HCT116 (cell line): ENCODE measurements around the gene MFSD6. TPM values are rescaled to one million over a fixed set of nuclear protein-coding genes. Genes with fewer than 3 reads are reported as not detected.

ENCODE experiments used
- ATAC-seq: fragments of 200-7000 bp; cut with Tn5 transposase; 2 replicates; pipeline ENCODE4 v1.9.1; 2020; ENCODE audit warnings: mild to moderate bottlenecking, moderate library complexity
- BruUV-seq: library from RNA; stranded (reverse); fragments of 400-500 nt; replicated peaks from 2 replicates; lab custom pipeline; 2021; lab: Mats Ljungman, UMichigan
- CTCF ChIA-PET: fragments of 300-600 bp; sonication (Branson Sonifier 250); formaldehyde crosslinking; loops from one replicate; lab custom pipeline; 2021; ENCODE audit warnings: antibody characterized with exemption; lab: Charles Lee
- POLR2A ChIA-PET: fragments of 300-600, 350-600 bp; sonication (Branson Sonifier 250); formaldehyde crosslinking; loops from one replicate; lab custom pipeline; 2021; ENCODE audit warnings: antibody characterized with exemption; lab: Charles Lee
- RAD21 ChIA-PET, 2 experiments: fragments of 300-600 bp; sonication (Branson Sonifier 250); formaldehyde crosslinking; loops; one replicate each; lab custom pipeline; 2023; ENCODE audit warnings: low total read pairs in 2 of 2; ENCODE audit not compliant: uncharacterized antibody in 2 of 2, unreplicated experiment in 2 of 2, low non-redundant PET in 1 of 2; lab: Charles Lee
- DNase-seq: peaks from one replicate; pipeline ENCODE4 v3.0.0-alpha.2; 2010; ENCODE audit warnings: low read depth, low spot score
- H2AFZ ChIP-seq: fragments of 200-600 bp; shearing (Covaris generic), sonication (generic); 2 replicates; pipeline ENCODE4 v1.6.1; 2017; ENCODE audit warnings: low read depth, mixed run types, mixed read lengths, antibody characterized with exemption, low read length; ENCODE audit not compliant: poor library complexity, severe bottlenecking
- H3K27ac ChIP-seq: 2 replicates; pipeline ENCODE4 v1.5.1; 2012; ENCODE audit warnings: low read depth, low read length
- H3K27me3 ChIP-seq: fragments of 200-600 bp; sonication (generic); 2 replicates; pipeline ENCODE4 v1.6.1; 2016; ENCODE audit warnings: mixed run types, low read length, mixed read lengths; ENCODE audit not compliant: insufficient read depth
- H3K36me3 ChIP-seq, 2 experiments: fragments of 200-500 bp in 1 of 2; fragments of 200-600 bp in 1 of 2; sonication (Bioruptor generic) in 1 of 2; sonication (generic) in 1 of 2; 2 replicates each; pipeline versions ENCODE4 v1.5.1 to v1.6.1; 2014 to 2016; ENCODE audit warnings: low read length in 2 of 2, inconsistent platforms in 1 of 2, mixed read lengths in 1 of 2, mixed run types in 1 of 2; ENCODE audit not compliant: insufficient read depth in 2 of 2, control insufficient read depth in 1 of 2
- H3K4me1 ChIP-seq, 2 experiments: fragments of 200-600 bp in 1 of 2; sonication (generic) in 1 of 2; 2 replicates each; pipeline versions ENCODE4 v1.5.1 to v1.6.1; 2012 to 2017; ENCODE audit warnings: low read length in 2 of 2, inconsistent platforms in 1 of 2, mild to moderate bottlenecking in 1 of 2, mixed read lengths in 1 of 2, mixed run types in 1 of 2, moderate library complexity in 1 of 2; ENCODE audit not compliant: insufficient read depth in 2 of 2, control insufficient read depth in 1 of 2
- H3K4me2 ChIP-seq: fragments of 200-600 bp; sonication (generic); 2 replicates; pipeline ENCODE4 v1.6.1; 2017; ENCODE audit warnings: mixed run types, low read length, mixed read lengths
- H3K4me3 ChIP-seq, 2 experiments: fragments of 200-600 bp in 1 of 2; sonication (generic) in 1 of 2; replicated peaks in 1 of 2; 2 replicates each; pipeline ENCODE4 v1.5.1; 2011 to 2016; ENCODE audit warnings: low read length in 2 of 2, control low read depth in 1 of 2, low read depth in 1 of 2, mild to moderate bottlenecking in 1 of 2, mixed read lengths in 1 of 2, mixed run types in 1 of 2
- H3K79me2 ChIP-seq: fragments of 200-600 bp; sonication (generic); 2 replicates; pipeline ENCODE4 v1.6.1; 2017; ENCODE audit warnings: mild to moderate bottlenecking, mixed run types, low read length, moderate library complexity, mixed read lengths; ENCODE audit not compliant: insufficient read depth
- H3K9ac ChIP-seq: fragments of 200-600 bp; sonication (generic); 2 replicates; pipeline ENCODE4 v1.6.1; 2016; ENCODE audit warnings: low read length, mixed read lengths
- H3K9me2 ChIP-seq: fragments of 200-600 bp; sonication (generic), shearing (Covaris generic); 2 replicates; pipeline ENCODE4 v1.6.1; 2017; ENCODE audit warnings: mixed run types, mild to moderate bottlenecking, moderate library complexity; ENCODE audit not compliant: insufficient read depth
- H3K9me3 ChIP-seq, 2 experiments: fragments of 200-500 bp in 1 of 2; fragments of 200-600 bp in 1 of 2; sonication (Bioruptor generic) in 1 of 2; sonication (generic) in 1 of 2; 2 replicates each; pipeline ENCODE4 v1.6.1; 2014 to 2017; ENCODE audit warnings: low read length in 2 of 2, mixed read lengths in 2 of 2, inconsistent platforms in 1 of 2, low read depth in 1 of 2, mild to moderate bottlenecking in 1 of 2, mixed run types in 1 of 2, moderate library complexity in 1 of 2; ENCODE audit not compliant: control insufficient read depth in 1 of 2, insufficient read depth in 1 of 2
- H4K20me1 ChIP-seq: fragments of 200-600 bp; sonication (generic), shearing (Covaris generic); 2 replicates; pipeline ENCODE4 v1.6.1; 2017; ENCODE audit warnings: mixed run types, mild to moderate bottlenecking, moderate library complexity; ENCODE audit not compliant: insufficient read depth
- CEBPB ChIP-seq: IDR thresholded peaks from 2 replicates; pipeline ENCODE4 v1.6.1; 2012; ENCODE audit warnings: low read depth
- ELF1 ChIP-seq: IDR thresholded peaks from 2 replicates; pipeline ENCODE4 v1.6.1; 2012; ENCODE audit warnings: low read depth, borderline replicate concordance
- EZH2 ChIP-seq: fragments of 200-600 bp; sonication (generic); IDR thresholded peaks from 2 replicates; pipeline ENCODE4 v1.6.1; 2017; ENCODE audit warnings: antibody characterized with exemption, mixed run types
- EZH2phosphoT487 ChIP-seq: fragments of 200-600 bp; IDR thresholded peaks from 2 replicates; pipeline ENCODE4 v1.6.1; 2018; ENCODE audit warnings: antibody characterized with exemption, borderline replicate concordance
- JUND ChIP-seq: IDR thresholded peaks from 2 replicates; pipeline ENCODE4 v1.6.1; 2012
- SIN3A ChIP-seq: IDR thresholded peaks from 2 replicates; pipeline ENCODE4 v1.6.1; 2012; ENCODE audit warnings: low read depth
- SP1 ChIP-seq: IDR thresholded peaks from 2 replicates; pipeline ENCODE4 v1.6.1; 2012; ENCODE audit warnings: low read depth
- SRF ChIP-seq: IDR thresholded peaks from 2 replicates; pipeline ENCODE4 v1.6.1; 2012; ENCODE audit warnings: low read depth
- TCF7L2 ChIP-seq: IDR thresholded peaks from 2 replicates; pipeline ENCODE4 v1.7.0; 2011; ENCODE audit warnings: borderline replicate concordance, inconsistent platforms; ENCODE audit not compliant: insufficient read depth, insufficient read length; ENCODE audit errors: extremely low read depth
- YY1 ChIP-seq: IDR thresholded peaks from 2 replicates; pipeline ENCODE4 v1.6.1; 2011; ENCODE audit warnings: low read length, low read depth, moderate library complexity, mild to moderate bottlenecking; ENCODE audit not compliant: insufficient replicate concordance; ENCODE audit errors: extremely low read depth
- ZFX ChIP-seq: fragments of 450-650 bp; IDR thresholded peaks from 2 replicates; pipeline ENCODE4 v1.6.1; 2017
- intact Hi-C: fragments of 100-400 bp; cut with micrococcal nuclease; formaldehyde crosslinking; loops from 2 replicates; pipeline ENCODE4 v1.10.0; 2022
- total RNA-seq: library from RNA; stranded (reverse); gene quantifications from one replicate; pipeline ENCODE4 v1.2.1, GENCODE V29; 2021; ENCODE audit not compliant: unreplicated experiment
- TF ChIP-seq, protein P1 (sequence below): IDR thresholded peaks from 2 replicates; pipeline ENCODE4 v1.6.1; 2012
- TF ChIP-seq, protein P2 (sequence below), 3 experiments: fragments of 200-600 bp in 1 of 3; sonication (generic) in 1 of 3; IDR thresholded peaks in 2 of 3; conservative IDR thresholded peaks in 1 of 3; 2 replicates each; pipeline ENCODE4 v1.5.1; 2012 to 2017; ENCODE audit warnings: low read depth in 2 of 3, low read length in 2 of 3, antibody characterized with exemption in 1 of 3, borderline replicate concordance in 1 of 3, control low read depth in 1 of 3, mild to moderate bottlenecking in 1 of 3, mixed read lengths in 1 of 3, mixed run types in 1 of 3, moderate library complexity in 1 of 3; ENCODE audit not compliant: insufficient read depth in 1 of 3
- TF ChIP-seq, protein P3 (sequence below): IDR thresholded peaks from 2 replicates; pipeline ENCODE4 v1.6.1; 2012; ENCODE audit warnings: low read depth
- TF ChIP-seq, protein P4 (sequence below): IDR thresholded peaks from 2 replicates; pipeline ENCODE4 v1.6.1; 2012

The MFSD6 gene
- total RNA-seq, 1 experiment from 2014 or later: 18.6 TPM

DNA sequence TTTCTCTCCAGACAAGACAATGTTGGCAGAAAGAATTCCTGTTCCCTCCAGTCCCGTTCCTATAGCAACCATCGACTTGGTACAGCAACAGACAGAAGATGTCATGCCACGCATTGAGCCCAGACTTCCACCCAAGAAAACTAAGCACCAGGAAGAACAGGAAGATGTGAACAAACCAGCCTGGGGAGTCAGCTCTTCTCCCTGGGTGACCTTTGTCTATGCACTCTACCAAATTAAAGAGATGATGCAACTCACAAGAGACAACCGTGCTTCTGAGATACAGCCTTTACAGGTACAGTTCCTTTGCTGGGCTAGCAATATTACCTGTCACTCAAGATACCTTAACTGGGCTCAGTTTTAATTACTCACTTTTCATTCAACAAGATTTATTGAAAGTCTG, 89.3 kb downstream of the MFSD6 start:
- Histone ChIP-seq H3K79me2 (no peaks in the 10 kb centered on the region), H3K9me3 (no peaks in the 10 kb centered on the region), H2AFZ (no peak overlapping the region), H3K4me2 (no peak overlapping the region), H4K20me1 (no peaks in the 10 kb centered on the region), H3K4me1 (peaks cover 0 to 5% of the 10 kb centered on the region in 2 experiments; a peak in 1 of 4 replicates), H3K27ac (no peak overlapping the region), H3K27me3 (no peaks in the 10 kb centered on the region), H3K9ac (no peak overlapping the region)
- ATAC-seq: no peak
- BruUV-seq: no TSS peak
- ChIA-PET RAD21 (no interaction called here), POLR2A (no interaction called here)
- no peak for TF ChIP-seq EZH2
- TF ChIP-seq, protein P1, sequence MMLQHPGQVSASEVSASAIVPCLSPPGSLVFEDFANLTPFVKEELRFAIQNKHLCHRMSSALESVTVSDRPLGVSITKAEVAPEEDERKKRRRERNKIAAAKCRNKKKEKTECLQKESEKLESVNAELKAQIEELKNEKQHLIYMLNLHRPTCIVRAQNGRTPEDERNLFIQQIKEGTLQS: no peak
- no peak for TF ChIP-seq SRF
- no peak for TF ChIP-seq SIN3A
- TF ChIP-seq CEBPB: no peak
- no peak for TF ChIP-seq JUND
- no peak for TF ChIP-seq ZFX
- TF ChIP-seq, protein P2, sequence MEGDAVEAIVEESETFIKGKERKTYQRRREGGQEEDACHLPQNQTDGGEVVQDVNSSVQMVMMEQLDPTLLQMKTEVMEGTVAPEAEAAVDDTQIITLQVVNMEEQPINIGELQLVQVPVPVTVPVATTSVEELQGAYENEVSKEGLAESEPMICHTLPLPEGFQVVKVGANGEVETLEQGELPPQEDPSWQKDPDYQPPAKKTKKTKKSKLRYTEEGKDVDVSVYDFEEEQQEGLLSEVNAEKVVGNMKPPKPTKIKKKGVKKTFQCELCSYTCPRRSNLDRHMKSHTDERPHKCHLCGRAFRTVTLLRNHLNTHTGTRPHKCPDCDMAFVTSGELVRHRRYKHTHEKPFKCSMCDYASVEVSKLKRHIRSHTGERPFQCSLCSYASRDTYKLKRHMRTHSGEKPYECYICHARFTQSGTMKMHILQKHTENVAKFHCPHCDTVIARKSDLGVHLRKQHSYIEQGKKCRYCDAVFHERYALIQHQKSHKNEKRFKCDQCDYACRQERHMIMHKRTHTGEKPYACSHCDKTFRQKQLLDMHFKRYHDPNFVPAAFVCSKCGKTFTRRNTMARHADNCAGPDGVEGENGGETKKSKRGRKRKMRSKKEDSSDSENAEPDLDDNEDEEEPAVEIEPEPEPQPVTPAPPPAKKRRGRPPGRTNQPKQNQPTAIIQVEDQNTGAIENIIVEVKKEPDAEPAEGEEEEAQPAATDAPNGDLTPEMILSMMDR (IDR thresholded peaks at IDR 0.05 in 2 of 3, conservative IDR thresholded peaks at IDR 0.05 in 1 of 3; ENCODE audit: borderline replicate concordance in 1 of 3, insufficient read depth in 1 of 3, low read depth in 2 of 3, low read length in 2 of 3): no peak
- TF ChIP-seq, protein P3, sequence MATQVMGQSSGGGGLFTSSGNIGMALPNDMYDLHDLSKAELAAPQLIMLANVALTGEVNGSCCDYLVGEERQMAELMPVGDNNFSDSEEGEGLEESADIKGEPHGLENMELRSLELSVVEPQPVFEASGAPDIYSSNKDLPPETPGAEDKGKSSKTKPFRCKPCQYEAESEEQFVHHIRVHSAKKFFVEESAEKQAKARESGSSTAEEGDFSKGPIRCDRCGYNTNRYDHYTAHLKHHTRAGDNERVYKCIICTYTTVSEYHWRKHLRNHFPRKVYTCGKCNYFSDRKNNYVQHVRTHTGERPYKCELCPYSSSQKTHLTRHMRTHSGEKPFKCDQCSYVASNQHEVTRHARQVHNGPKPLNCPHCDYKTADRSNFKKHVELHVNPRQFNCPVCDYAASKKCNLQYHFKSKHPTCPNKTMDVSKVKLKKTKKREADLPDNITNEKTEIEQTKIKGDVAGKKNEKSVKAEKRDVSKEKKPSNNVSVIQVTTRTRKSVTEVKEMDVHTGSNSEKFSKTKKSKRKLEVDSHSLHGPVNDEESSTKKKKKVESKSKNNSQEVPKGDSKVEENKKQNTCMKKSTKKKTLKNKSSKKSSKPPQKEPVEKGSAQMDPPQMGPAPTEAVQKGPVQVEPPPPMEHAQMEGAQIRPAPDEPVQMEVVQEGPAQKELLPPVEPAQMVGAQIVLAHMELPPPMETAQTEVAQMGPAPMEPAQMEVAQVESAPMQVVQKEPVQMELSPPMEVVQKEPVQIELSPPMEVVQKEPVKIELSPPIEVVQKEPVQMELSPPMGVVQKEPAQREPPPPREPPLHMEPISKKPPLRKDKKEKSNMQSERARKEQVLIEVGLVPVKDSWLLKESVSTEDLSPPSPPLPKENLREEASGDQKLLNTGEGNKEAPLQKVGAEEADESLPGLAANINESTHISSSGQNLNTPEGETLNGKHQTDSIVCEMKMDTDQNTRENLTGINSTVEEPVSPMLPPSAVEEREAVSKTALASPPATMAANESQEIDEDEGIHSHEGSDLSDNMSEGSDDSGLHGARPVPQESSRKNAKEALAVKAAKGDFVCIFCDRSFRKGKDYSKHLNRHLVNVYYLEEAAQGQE: no peak
- TF ChIP-seq SP1: no peak
- TF ChIP-seq ELF1: no peak
- TF ChIP-seq TCF7L2: no peak
- no peak for TF ChIP-seq EZH2phosphoT487
- TF ChIP-seq YY1: no peak
- TF ChIP-seq, protein P4, sequence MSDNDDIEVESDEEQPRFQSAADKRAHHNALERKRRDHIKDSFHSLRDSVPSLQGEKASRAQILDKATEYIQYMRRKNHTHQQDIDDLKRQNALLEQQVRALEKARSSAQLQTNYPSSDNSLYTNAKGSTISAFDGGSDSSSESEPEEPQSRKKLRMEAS: no peak
- TF ChIP-seq, all 23 proteins: peak for 0
- CTCF ChIA-PET: no interaction called here
- H3K9me2 ChIP-seq: no peaks in the 10 kb centered on the region
- DNase-seq: no peak
- intact Hi-C loops: no loop called here
- no peak overlapping the region for H3K4me3 ChIP-seq
- no peaks in the 10 kb centered on the region for H3K36me3 ChIP-seq
